H1 (cell line): ENCODE results near the gene APBA2.

Experiments
- ATF3 ChIP-seq: IDR thresholded peaks from 2 replicates; pipeline ENCODE4 v1.6.1; 2011; ENCODE audit warnings: low read depth, mild to moderate bottlenecking, low read length; ENCODE audit not compliant: insufficient read depth
- BCL11A ChIP-seq, 2 experiments: IDR thresholded peaks; one replicate each; pipeline ENCODE4 v1.6.1; 2011; ENCODE audit warnings: low read depth in 2 of 2, low read length in 2 of 2, mild to moderate bottlenecking in 2 of 2
- CEBPB ChIP-seq: IDR thresholded peaks from 2 replicates; pipeline ENCODE4 v1.6.1; 2012; ENCODE audit warnings: low read depth, low read length
- EZH2 ChIP-seq: fragments of 200-600 bp; sonication (generic); IDR thresholded peaks from 2 replicates; pipeline ENCODE4 v1.7.1; 2012; ENCODE audit warnings: low read depth, mild to moderate bottlenecking, moderate library complexity, low read length, inconsistent platforms; ENCODE audit not compliant: severe bottlenecking
- HDAC6 ChIP-seq: IDR thresholded peaks from one replicate; pipeline ENCODE4 v1.7.1; 2012; ENCODE audit warnings: low read depth, mild to moderate bottlenecking, inconsistent platforms, low read length, moderate library complexity
- POLR2A ChIP-seq, 2 experiments: IDR thresholded peaks; 1 replicate in 1 of 2; 2 replicates in 1 of 2; pipeline ENCODE4 v1.6.1; 2011; ENCODE audit warnings: low read depth in 2 of 2, low read length in 2 of 2, mild to moderate bottlenecking in 2 of 2; ENCODE audit errors: control extremely low read depth in 1 of 2
- TF ChIP-seq, protein P1 (sequence below): IDR thresholded peaks from 2 replicates; pipeline ENCODE4 v1.6.1; 2012; ENCODE audit warnings: inconsistent platforms

DNA sequence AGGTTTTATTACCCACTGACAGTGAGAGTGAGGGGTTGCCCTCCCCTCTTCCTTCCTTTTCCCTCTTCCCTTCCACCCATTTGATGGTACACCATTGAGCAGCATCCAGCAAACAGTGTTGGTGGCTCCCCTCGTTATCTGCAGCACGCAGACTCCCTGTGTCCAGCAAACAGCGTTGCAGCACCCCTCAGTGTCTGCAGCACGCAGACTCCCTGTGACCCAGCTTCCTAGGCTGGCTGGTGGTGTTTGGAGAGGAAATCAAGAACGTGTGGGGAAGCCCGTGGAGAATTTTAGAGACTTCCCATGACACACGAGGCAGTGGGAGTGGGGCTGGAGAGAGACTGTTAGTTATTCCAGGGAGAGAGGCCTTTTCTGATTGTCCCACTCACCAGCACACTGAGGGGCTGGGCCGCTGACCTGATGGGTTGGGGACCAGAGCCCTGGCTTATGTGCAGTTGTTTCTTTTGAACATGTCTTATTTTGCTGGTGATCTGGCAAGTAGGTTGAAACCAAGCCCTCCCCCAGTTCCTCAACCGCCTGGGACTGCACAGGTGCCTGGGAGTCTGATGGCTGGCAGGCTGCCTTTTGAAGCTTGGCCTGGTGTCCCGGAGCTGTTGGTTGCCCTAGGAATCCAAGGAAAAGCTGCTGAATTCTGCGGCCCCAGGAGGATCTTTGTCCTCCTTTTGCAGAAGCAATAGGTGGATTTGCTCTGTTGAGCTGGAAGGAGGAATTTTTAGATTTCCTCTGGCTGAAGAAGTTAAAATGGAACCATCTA lies 19.0 kb downstream of the APBA2 start:
- TF ChIP-seq POLR2A (IDR thresholded peaks at IDR 0.05; ENCODE audit: control extremely low read depth in 1 of 2, low read depth in 2 of 2, low read length in 2 of 2) = no peak
- TF ChIP-seq EZH2 = no peak
- TF ChIP-seq HDAC6 = no peak
- no peak for TF ChIP-seq CEBPB
- TF ChIP-seq BCL11A (IDR thresholded peaks at IDR 0.05; ENCODE audit: low read depth in 2 of 2, low read length in 2 of 2) = no peak
- TF ChIP-seq, protein P1, sequence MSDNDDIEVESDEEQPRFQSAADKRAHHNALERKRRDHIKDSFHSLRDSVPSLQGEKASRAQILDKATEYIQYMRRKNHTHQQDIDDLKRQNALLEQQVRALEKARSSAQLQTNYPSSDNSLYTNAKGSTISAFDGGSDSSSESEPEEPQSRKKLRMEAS = no peak
- no peak for TF ChIP-seq ATF3
